SK-N-MC (cell line): ENCODE measurements around the gene PMEL.

Source experiments
- EZH2 ChIP-seq: fragments of 200-600 bp; sonication (generic); IDR thresholded peaks from one replicate; pipeline ENCODE4 v1.6.1; 2017; ENCODE audit warnings: antibody characterized with exemption
- FOXP2 ChIP-seq: optimal IDR thresholded peaks from 2 replicates; pipeline ENCODE3; 2011; ENCODE audit warnings: mild to moderate bottlenecking, moderate library complexity; ENCODE audit not compliant: insufficient read depth; ENCODE audit errors: extremely low read length, control extremely low read depth
- POLR2AphosphoS5 ChIP-seq: IDR thresholded peaks from 2 replicates; pipeline ENCODE4 v1.6.1; 2012; ENCODE audit warnings: mild to moderate bottlenecking, low read depth, low read length, borderline replicate concordance

DNA sequence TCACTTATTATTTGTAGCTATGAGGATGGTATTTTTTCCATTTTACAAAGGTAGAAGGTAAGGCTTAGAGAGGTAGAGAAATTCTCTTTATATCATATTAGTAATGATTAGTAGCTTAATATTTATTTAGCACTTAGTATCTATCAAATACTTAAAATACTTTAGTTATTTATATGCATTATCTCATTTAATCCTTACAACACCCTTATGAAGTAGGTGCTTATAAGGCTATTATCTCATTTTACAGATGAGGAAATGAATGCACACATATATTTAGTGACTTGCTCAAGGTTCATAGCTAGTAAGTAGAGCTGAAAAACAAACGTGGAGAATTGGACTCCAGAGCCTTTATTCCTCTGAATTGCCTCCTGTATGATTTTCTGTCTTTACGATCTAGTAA, 19.0 kb upstream of the PMEL start:
- no peak for TF ChIP-seq POLR2AphosphoS5
- TF ChIP-seq EZH2 = no peak
- TF ChIP-seq FOXP2 = no peak
